GM12873 (cell line): Measurements from ENCODE around the gene TRIAP1.

ENCODE experiments used
- TF ChIP-seq, protein P1 (sequence below): IDR thresholded peaks from 2 replicates; pipeline ENCODE4 v1.5.1; 2012; ENCODE audit warnings: low read depth, mild to moderate bottlenecking, moderate library complexity, low read length, control low read depth; ENCODE audit not compliant: insufficient read depth; ENCODE audit errors: missing control alignments

Gene TRIAP1

DNA sequence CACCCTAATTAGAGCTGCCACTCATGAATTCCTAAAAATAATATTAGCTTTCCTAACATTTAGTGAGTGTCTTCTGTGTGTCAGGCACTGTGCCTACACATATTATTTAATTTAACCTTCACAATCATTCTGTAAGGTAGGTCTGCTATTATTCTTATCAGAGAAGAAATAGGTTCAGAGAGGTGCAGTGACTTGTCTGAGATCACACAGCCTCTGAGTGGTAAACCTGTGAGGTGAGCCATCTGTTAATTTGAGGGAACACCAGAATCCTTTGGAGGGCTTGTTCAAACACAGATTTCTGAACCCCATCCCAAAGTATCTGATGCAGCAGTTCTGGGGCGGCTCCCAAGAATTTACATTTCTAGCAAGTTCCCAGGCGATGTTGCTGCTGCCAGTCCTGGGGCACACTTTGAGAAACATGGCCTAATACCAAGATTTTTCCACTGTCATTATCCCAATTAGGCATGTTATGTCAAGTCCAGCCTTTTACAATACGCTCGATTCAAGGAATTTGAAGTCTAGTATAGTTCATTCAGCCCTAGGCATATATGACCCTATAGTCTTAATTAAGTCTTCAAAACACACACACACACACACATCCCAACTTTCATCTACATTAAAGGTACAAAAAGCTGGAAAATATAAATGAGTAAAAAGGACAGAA, 28.1 kb downstream of the TRIAP1 start:
- TF ChIP-seq, protein P1, sequence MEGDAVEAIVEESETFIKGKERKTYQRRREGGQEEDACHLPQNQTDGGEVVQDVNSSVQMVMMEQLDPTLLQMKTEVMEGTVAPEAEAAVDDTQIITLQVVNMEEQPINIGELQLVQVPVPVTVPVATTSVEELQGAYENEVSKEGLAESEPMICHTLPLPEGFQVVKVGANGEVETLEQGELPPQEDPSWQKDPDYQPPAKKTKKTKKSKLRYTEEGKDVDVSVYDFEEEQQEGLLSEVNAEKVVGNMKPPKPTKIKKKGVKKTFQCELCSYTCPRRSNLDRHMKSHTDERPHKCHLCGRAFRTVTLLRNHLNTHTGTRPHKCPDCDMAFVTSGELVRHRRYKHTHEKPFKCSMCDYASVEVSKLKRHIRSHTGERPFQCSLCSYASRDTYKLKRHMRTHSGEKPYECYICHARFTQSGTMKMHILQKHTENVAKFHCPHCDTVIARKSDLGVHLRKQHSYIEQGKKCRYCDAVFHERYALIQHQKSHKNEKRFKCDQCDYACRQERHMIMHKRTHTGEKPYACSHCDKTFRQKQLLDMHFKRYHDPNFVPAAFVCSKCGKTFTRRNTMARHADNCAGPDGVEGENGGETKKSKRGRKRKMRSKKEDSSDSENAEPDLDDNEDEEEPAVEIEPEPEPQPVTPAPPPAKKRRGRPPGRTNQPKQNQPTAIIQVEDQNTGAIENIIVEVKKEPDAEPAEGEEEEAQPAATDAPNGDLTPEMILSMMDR, result no peak

DNA sequence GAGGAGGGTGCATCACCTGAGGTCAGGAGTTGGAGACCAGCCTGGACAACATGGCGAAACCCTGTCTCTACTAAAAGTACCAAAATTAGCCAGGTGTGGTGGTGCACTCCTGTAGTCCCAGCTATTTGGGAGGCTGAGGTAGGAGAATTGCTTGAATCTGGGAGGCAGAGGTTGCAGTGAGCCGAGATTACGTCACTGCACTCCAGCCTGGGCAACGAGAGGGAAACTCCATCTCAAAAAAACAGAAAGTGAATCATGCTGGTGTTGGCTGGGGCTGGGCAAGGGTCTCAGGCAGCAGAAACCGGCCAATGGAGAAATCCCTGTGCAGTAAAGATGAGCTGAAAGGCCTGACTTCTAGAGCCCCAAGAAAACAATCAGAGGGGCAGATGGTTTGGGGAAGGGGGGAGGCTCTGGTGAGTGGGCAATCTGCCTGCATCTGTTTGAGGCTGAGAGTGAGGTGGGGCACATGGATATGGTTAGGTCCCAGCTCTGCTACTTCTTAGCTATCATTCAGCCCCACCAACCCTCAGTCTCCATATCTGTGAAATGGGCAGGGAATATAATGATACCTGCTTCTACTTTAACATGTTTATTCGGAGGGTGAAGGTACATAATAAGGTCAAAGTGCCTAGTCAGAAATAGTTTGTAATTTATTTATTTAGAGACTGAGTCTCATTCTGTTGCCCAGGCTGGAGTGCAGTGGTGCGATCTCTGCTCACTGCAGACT, 29.5 kb downstream of the TRIAP1 start:
- TF ChIP-seq, protein P1, result no peak

DNA sequence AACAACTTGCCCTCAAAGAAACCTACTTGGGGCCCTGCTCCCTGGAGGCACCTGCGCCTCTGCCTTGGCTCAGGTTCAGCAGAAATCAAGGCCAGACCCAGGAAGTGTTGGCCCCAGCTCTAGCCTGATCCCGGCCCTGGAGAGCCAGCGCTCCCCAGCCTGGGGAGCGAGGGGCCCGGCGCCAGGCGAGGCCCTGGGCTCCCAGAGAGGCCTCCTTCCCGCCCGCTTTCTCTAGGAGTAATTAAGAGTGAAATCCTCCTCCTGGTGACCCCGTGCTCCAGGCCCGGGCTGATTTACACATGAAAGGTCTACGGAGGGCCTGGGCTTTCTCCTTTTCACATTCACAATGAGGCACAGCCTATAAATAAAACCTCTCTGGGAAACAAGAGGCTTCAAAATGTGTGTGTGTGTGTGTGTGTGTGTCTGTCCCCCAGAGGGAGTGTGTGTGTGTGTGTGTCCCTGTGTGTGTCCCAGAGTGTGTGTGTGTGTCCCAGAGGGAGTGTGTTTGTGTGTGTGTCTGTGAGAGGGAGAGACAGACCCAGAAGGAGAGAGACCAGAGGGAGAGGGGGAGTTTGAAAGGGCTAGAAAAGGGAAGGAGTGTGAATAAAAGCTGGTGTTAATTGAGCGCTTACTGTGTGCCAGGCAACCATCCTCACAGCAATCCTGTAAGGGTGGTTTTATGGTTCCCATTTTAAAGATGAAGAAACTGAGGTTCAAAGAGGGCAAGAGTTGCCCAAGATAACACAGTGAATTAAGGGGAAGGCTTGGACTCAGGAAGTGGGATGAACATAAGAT, 32.1 kb downstream of the TRIAP1 start:
- TF ChIP-seq, protein P1, result no peak

DNA sequence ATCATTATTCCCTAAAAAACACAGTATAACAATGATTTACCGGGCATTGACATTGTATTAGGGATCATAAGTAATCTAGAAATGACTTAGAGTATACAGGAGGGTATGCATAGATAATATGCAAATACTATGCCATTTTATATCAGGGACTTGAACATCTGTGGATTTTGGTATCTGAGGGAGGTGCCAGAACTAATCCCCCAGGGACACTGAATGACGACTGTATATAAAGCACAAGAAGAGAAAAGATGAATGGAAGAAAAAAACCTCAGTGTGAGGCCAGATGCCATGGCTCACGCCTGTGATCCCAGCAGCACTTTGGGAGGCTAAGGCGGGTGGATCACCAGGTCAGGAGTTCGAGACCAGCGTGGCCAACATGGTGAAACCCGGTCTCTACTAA, 33.8 kb downstream of the TRIAP1 start:
- TF ChIP-seq, protein P1, result no peak

DNA sequence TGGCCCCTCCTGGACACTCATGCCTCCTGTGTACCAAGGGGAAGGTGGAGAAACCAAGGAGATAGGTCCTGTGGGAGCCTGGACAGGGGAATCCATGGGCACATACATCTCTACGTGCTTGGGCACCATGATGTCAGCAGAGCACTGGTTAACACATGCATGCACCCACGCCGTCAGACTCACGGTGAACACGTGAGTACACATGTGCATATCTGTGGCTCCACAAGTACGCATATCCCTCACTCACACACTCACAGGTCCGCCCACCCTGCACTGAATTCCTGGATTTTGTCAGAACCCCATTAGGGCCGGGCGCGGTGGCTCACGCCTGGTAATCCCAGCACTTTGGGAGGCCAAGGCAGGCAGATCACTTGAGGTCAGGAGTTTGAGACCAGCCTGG, 37.4 kb downstream of the TRIAP1 start:
- TF ChIP-seq, protein P1, result no peak

DNA sequence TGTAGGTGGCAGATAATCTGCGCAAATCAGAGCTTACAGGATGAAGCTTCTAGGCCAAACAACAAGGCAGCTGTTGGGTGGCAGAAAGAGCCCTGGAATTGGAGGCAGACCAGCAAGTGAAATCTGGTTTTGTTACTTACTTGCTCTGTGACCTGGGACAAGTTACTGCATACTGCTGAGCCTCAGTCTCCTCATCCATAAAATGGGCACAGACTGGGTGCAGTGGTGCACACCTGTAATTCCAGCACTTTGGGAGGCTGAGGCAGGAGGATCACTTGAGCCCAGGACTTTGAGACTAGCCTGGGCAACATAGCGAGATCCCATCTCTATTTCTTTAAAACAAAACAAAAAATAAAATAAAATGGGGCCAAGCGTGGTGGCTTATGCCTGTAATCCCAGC, 39.6 kb downstream of the TRIAP1 start:
- TF ChIP-seq, protein P1, result no peak

DNA sequence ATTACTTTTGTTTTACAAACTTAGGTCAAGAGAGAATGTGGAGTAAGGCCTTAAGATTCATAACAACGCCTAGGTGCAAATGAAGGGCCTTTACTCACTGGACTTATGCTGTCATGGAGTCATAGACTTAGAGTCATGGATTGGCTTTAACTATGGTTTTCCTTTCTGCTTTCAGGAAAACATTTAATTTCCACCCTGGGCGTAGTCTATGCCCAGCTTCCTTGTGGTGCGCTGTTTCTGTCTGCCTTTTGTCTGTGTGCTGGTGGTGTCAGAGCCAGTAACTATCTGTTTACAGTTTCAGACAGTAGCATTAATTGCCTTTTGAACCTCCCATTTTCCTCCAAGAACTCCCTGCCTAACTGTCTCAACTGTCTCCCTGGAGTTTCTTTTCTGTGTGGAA, 40.1 kb downstream of the TRIAP1 start:
- TF ChIP-seq, protein P1, result no peak
